H9 (cell line): Measurements from ENCODE around the gene PNPO. TPM values are rescaled to one million over a fixed set of nuclear protein-coding genes. Genes with fewer than 3 reads are reported as not detected.

Source experiments
- DNase-seq: peaks from one replicate; pipeline ENCODE4 v3.0.0-alpha.2; 2017
- H2AFZ ChIP-seq: one replicate; pipeline ENCODE4 v1.6.1; 2013; ENCODE audit warnings: mild to moderate bottlenecking, low read length, control low read depth, moderate library complexity
- H2AK5ac ChIP-seq: 2 replicates; pipeline ENCODE4 v1.6.1; 2013; ENCODE audit warnings: low read length, control low read depth, mixed read lengths; ENCODE audit not compliant: insufficient read length
- H2BK120ac ChIP-seq: one replicate; pipeline ENCODE4 v1.6.1; 2013; ENCODE audit warnings: low read depth, mild to moderate bottlenecking, low read length, control low read depth, inconsistent platforms; ENCODE audit not compliant: poor library complexity, severe bottlenecking
- H2BK12ac ChIP-seq: 2 replicates; pipeline ENCODE4 v1.6.1; 2013; ENCODE audit warnings: low read length, control low read depth, mixed read lengths, low read depth; ENCODE audit not compliant: insufficient read length
- H2BK15ac ChIP-seq: 2 replicates; pipeline ENCODE4 v1.6.1; 2013; ENCODE audit warnings: low read depth, low read length, control low read depth
- H2BK20ac ChIP-seq: one replicate; pipeline ENCODE4 v1.6.1; 2013; ENCODE audit warnings: low read depth, mild to moderate bottlenecking, low read length, control low read depth, inconsistent platforms; ENCODE audit not compliant: poor library complexity, severe bottlenecking
- H2BK5ac ChIP-seq: 2 replicates; pipeline ENCODE4 v1.6.1; 2013; ENCODE audit warnings: low read length, control low read depth, mixed read lengths; ENCODE audit not compliant: insufficient read length
- H3K14ac ChIP-seq: 2 replicates; pipeline ENCODE4 v1.6.1; 2013; ENCODE audit warnings: low read length, control low read depth; ENCODE audit not compliant: insufficient read depth
- H3K18ac ChIP-seq: 2 replicates; pipeline ENCODE4 v1.6.1; 2013; ENCODE audit warnings: low read depth, mild to moderate bottlenecking, mixed read lengths, low read length, control low read depth; ENCODE audit not compliant: insufficient read length
- H3K23ac ChIP-seq: 2 replicates; pipeline ENCODE4 v1.6.1; 2013; ENCODE audit warnings: low read length, control low read depth, mixed read lengths, low read depth; ENCODE audit not compliant: insufficient read length
- H3K23me2 ChIP-seq: 2 replicates; pipeline ENCODE4 v1.6.1; 2013; ENCODE audit warnings: low read depth, mild to moderate bottlenecking, mixed read lengths, low read length, control low read depth; ENCODE audit not compliant: insufficient read length, poor library complexity, severe bottlenecking
- H3K27ac ChIP-seq: 2 replicates; pipeline ENCODE4 v1.5.1; 2013; ENCODE audit warnings: low read length, control low read depth, mixed read lengths, low read depth; ENCODE audit not compliant: insufficient read length
- H3K27me3 ChIP-seq: 2 replicates; pipeline ENCODE4 v1.6.1; 2013; ENCODE audit warnings: low read length, control low read depth, inconsistent platforms; ENCODE audit not compliant: insufficient read depth
- H3K4ac ChIP-seq: 2 replicates; pipeline ENCODE4 v1.6.1; 2013; ENCODE audit warnings: low read depth, mild to moderate bottlenecking, control low read depth, inconsistent platforms, low read length, moderate library complexity
- H3K4me1 ChIP-seq: 2 replicates; pipeline ENCODE4 v1.6.1; 2013; ENCODE audit warnings: low read length, control low read depth, inconsistent platforms; ENCODE audit not compliant: insufficient read depth
- H3K4me2 ChIP-seq: 2 replicates; pipeline ENCODE4 v1.6.1; 2013; ENCODE audit warnings: low read length, control low read depth, mixed read lengths; ENCODE audit not compliant: insufficient read length, insufficient read depth
- H3K56ac ChIP-seq: 2 replicates; pipeline ENCODE4 v1.6.1; 2013; ENCODE audit warnings: low read depth, mild to moderate bottlenecking, mixed read lengths, low read length, control low read depth; ENCODE audit not compliant: insufficient read length
- H3K79me1 ChIP-seq: 2 replicates; pipeline ENCODE4 v1.6.1; 2013; ENCODE audit warnings: low read depth, mild to moderate bottlenecking, moderate library complexity, low read length, control low read depth, inconsistent platforms; ENCODE audit not compliant: insufficient read depth, poor library complexity, severe bottlenecking
- H3K79me2 ChIP-seq: 2 replicates; pipeline ENCODE4 v1.6.1; 2013; ENCODE audit warnings: low read length, control low read depth, inconsistent platforms; ENCODE audit not compliant: insufficient read depth
- H3K9ac ChIP-seq: 2 replicates; pipeline ENCODE4 v1.6.1; 2013; ENCODE audit warnings: low read length, control low read depth, mixed read lengths; ENCODE audit not compliant: insufficient read length; ENCODE audit errors: extremely low read depth
- H3K9me3 ChIP-seq: one replicate; pipeline ENCODE4 v1.6.1; 2013; ENCODE audit warnings: low read depth, low read length, inconsistent platforms; ENCODE audit not compliant: control insufficient read depth
- H3T11ph ChIP-seq: one replicate; pipeline ENCODE4 v1.6.1; 2013; ENCODE audit warnings: mild to moderate bottlenecking, low read length, control low read depth, inconsistent platforms
- H4K20me1 ChIP-seq: one replicate; pipeline ENCODE4 v1.6.1; 2013; ENCODE audit not compliant: control insufficient read depth, insufficient read length, insufficient read depth
- H4K5ac ChIP-seq: 2 replicates; pipeline ENCODE4 v1.6.1; 2013; ENCODE audit warnings: low read depth, mild to moderate bottlenecking, mixed read lengths, low read length, control low read depth; ENCODE audit not compliant: insufficient read length
- H4K8ac ChIP-seq: replicated peaks from 2 replicates; pipeline ENCODE4 v1.6.1; 2013; ENCODE audit warnings: low read length, control low read depth, mixed read lengths, low read depth; ENCODE audit not compliant: insufficient read length
- H4K91ac ChIP-seq: 2 replicates; pipeline ENCODE4 v1.6.1; 2013; ENCODE audit warnings: low read depth, mild to moderate bottlenecking, moderate library complexity, mixed read lengths, low read length, control low read depth; ENCODE audit not compliant: insufficient read length
- H3K27ac Mint-ChIP-seq, 3 experiments: 2 replicates in 2 of 3; 3 replicates in 1 of 3; pipeline ENCODE4 v1.8.0; 2020 to 2021; ENCODE audit warnings: mixed read lengths in 3 of 3, mild to moderate bottlenecking in 1 of 3, moderate library complexity in 1 of 3
- H3K27me3 Mint-ChIP-seq: 2 replicates; pipeline ENCODE4 v1.8.0; 2021; ENCODE audit warnings: low read depth, mild to moderate bottlenecking, moderate library complexity, mixed read lengths
- H3K36me3 Mint-ChIP-seq, 3 experiments: 2 replicates in 2 of 3; 3 replicates in 1 of 3; pipeline ENCODE4 v1.8.0; 2020 to 2021; ENCODE audit warnings: low read depth in 3 of 3, mixed read lengths in 3 of 3; ENCODE audit not compliant: insufficient read depth in 1 of 3
- H3K4me1 Mint-ChIP-seq, 2 experiments: 2 replicates each; pipeline ENCODE4 v1.8.0; 2020; ENCODE audit warnings: mixed read lengths in 2 of 2
- H3K4me3 Mint-ChIP-seq, 2 experiments: 2 replicates in 1 of 2; 3 replicates in 1 of 2; pipeline ENCODE4 v1.8.0; 2020 to 2021; ENCODE audit warnings: mild to moderate bottlenecking in 2 of 2, mixed read lengths in 2 of 2, moderate library complexity in 1 of 2
- H3K9me3 Mint-ChIP-seq, 2 experiments: 2 replicates in 1 of 2; 3 replicates in 1 of 2; pipeline ENCODE4 v1.8.0; 2020; ENCODE audit warnings: mild to moderate bottlenecking in 2 of 2, mixed read lengths in 2 of 2, moderate library complexity in 1 of 2
- CTCF ChIP-seq: fragments of 200-600 bp; sonication (generic); conservative IDR thresholded peaks from 3 replicates; pipeline ENCODE4 v1.8.0; 2021; ENCODE audit warnings: antibody characterized with exemption, mild to moderate bottlenecking
- WGBS: extraction: QIAGEN DNeasy Blood & Tissue Kit; methylation state at CpG from one replicate; pipeline ENCODE4 v1.1.7; 2013; ENCODE audit warnings: missing lambda C conversion rate, low lambda C conversion rate, mixed read lengths; ENCODE audit not compliant: insufficient read length; ENCODE audit errors: extremely low coverage; 5-methylcytosine and 5-hydroxymethylcytosine counted together
- total RNA-seq: library from RNA; stranded (reverse); gene quantifications from 2 replicates; pipeline ENCODE4 v1.2.1, GENCODE V29; 2021

PNPO gene
- total RNA-seq, 1 experiment from 2014 or later: 6.7 TPM

- no peak overlapping the region for H2BK5ac ChIP-seq
- Mint-ChIP-seq H3K27me3 (peaks cover 19% of the 10 kb centered on the region), H3K9me3 (no peaks in the 10 kb centered on the region; a peak in 3 of 5 replicates), H3K4me1 (peaks cover 20 to 24% of the 10 kb centered on the region in 2 experiments), H3K27ac (no peak overlapping the region), H3K36me3 (peaks cover 0 to 3% (median 0%) of the 10 kb centered on the region in 3 experiments; a peak in 4 of 7 replicates), H3K4me3 (no peak overlapping the region)
- H2BK20ac ChIP-seq: no peak overlapping the region
- no peak overlapping the region for H4K8ac ChIP-seq
- H3K4me1 ChIP-seq: no peaks in the 10 kb centered on the region
- H3K23ac ChIP-seq: no peak overlapping the region
- no CpG with 5 or more reads among the region's 8 CpGs for WGBS
- no peak overlapping the region for H2BK12ac ChIP-seq
- H3T11ph ChIP-seq: no peak overlapping the region
- no peak for TF ChIP-seq CTCF
- no peak overlapping the region for H4K91ac ChIP-seq
- no peaks in the 10 kb centered on the region for H3K9me3 ChIP-seq
- no peak overlapping the region for H3K14ac ChIP-seq
- H3K23me2 ChIP-seq: peaks cover 9% of the 10 kb centered on the region
- H3K4ac ChIP-seq: no peak overlapping the region
- H3K27ac ChIP-seq: no peak overlapping the region
- no peak overlapping the region for H2AK5ac ChIP-seq
- no peak overlapping the region for H2BK15ac ChIP-seq
- H2BK120ac ChIP-seq: no peak overlapping the region
- no peak overlapping the region for H4K5ac ChIP-seq
- no peak overlapping the region for H3K9ac ChIP-seq
- H2AFZ ChIP-seq: no peak overlapping the region
- H3K79me2 ChIP-seq: no peaks in the 10 kb centered on the region
- no peak overlapping the region for H3K56ac ChIP-seq
- H4K20me1 ChIP-seq: no peaks in the 10 kb centered on the region
- H3K18ac ChIP-seq: no peak overlapping the region
- no peaks in the 10 kb centered on the region for H3K79me1 ChIP-seq
- DNase-seq: no peak
- no peak overlapping the region for H3K4me2 ChIP-seq
- peaks cover 2% of the 10 kb centered on the region; the same call in 1 of the 2 replicates for H3K27me3 ChIP-seq
Measured at GRCh38 chr17:47945080-47945479, 3.7 kb downstream of the PNPO start.
